Measurements from ENCODE around the gene IMPACT. TPM values are rescaled to one million over a fixed set of nuclear protein-coding genes. Genes with fewer than 3 reads are reported as not detected.

Gene IMPACT
- total and polyA plus RNA-seq, 2 of the 8 experiments (the other 6 are each of a cell fraction or from before 2014, with no cell fraction given): 31.1 to 44.6 TPM

- no peak for TF ChIP-seq SRF (IDR thresholded peaks at IDR 0.05; ENCODE audit: low read depth, low read length)
- TF ChIP-seq KDM4A (IDR thresholded peaks at IDR 0.05; ENCODE audit: low read depth, low read length, severe bottlenecking): peak; percentile 54
- TF ChIP-seq JUND (IDR thresholded peaks at IDR 0.05; ENCODE audit: low read length): no peak
- TF ChIP-seq POLR2A (IDR thresholded peaks at IDR 0.05; ENCODE audit: control extremely low read depth in 1 of 2, low read depth in 2 of 2, low read length in 2 of 2): peak in 1 of 2 experiments; percentile 85; a peak in 1 of 3 replicates
- no peak for TF ChIP-seq TEAD4 (IDR thresholded peaks at IDR 0.05; ENCODE audit: low read depth, low read length)
Measured at GRCh38 chr18:24397131-24397693, 29.3 kb upstream of the IMPACT start (continued).

All from H1 (cell line).